H9 (cell line): ENCODE data around the gene DSCAM. TPM values are rescaled to one million over a fixed set of nuclear protein-coding genes. Genes with fewer than 3 reads are reported as not detected.

Experiments
- DNase-seq: peaks from one replicate; pipeline ENCODE4 v3.0.0-alpha.2; 2017
- H2AFZ ChIP-seq: one replicate; pipeline ENCODE4 v1.6.1; 2013; ENCODE audit warnings: mild to moderate bottlenecking, low read length, control low read depth, moderate library complexity
- H2AK5ac ChIP-seq: 2 replicates; pipeline ENCODE4 v1.6.1; 2013; ENCODE audit warnings: low read length, control low read depth, mixed read lengths; ENCODE audit not compliant: insufficient read length
- H2BK120ac ChIP-seq: one replicate; pipeline ENCODE4 v1.6.1; 2013; ENCODE audit warnings: low read depth, mild to moderate bottlenecking, low read length, control low read depth, inconsistent platforms; ENCODE audit not compliant: poor library complexity, severe bottlenecking
- H2BK12ac ChIP-seq: 2 replicates; pipeline ENCODE4 v1.6.1; 2013; ENCODE audit warnings: low read length, control low read depth, mixed read lengths, low read depth; ENCODE audit not compliant: insufficient read length
- H2BK15ac ChIP-seq: 2 replicates; pipeline ENCODE4 v1.6.1; 2013; ENCODE audit warnings: low read depth, low read length, control low read depth
- H2BK20ac ChIP-seq: one replicate; pipeline ENCODE4 v1.6.1; 2013; ENCODE audit warnings: low read depth, mild to moderate bottlenecking, low read length, control low read depth, inconsistent platforms; ENCODE audit not compliant: poor library complexity, severe bottlenecking
- H2BK5ac ChIP-seq: 2 replicates; pipeline ENCODE4 v1.6.1; 2013; ENCODE audit warnings: low read length, control low read depth, mixed read lengths; ENCODE audit not compliant: insufficient read length
- H3K14ac ChIP-seq: 2 replicates; pipeline ENCODE4 v1.6.1; 2013; ENCODE audit warnings: low read length, control low read depth; ENCODE audit not compliant: insufficient read depth
- H3K18ac ChIP-seq: 2 replicates; pipeline ENCODE4 v1.6.1; 2013; ENCODE audit warnings: low read depth, mild to moderate bottlenecking, mixed read lengths, low read length, control low read depth; ENCODE audit not compliant: insufficient read length
- H3K23ac ChIP-seq: 2 replicates; pipeline ENCODE4 v1.6.1; 2013; ENCODE audit warnings: low read length, control low read depth, mixed read lengths, low read depth; ENCODE audit not compliant: insufficient read length
- H3K23me2 ChIP-seq: 2 replicates; pipeline ENCODE4 v1.6.1; 2013; ENCODE audit warnings: low read depth, mild to moderate bottlenecking, mixed read lengths, low read length, control low read depth; ENCODE audit not compliant: insufficient read length, poor library complexity, severe bottlenecking
- H3K27ac ChIP-seq: 2 replicates; pipeline ENCODE4 v1.5.1; 2013; ENCODE audit warnings: low read length, control low read depth, mixed read lengths, low read depth; ENCODE audit not compliant: insufficient read length
- H3K27me3 ChIP-seq: 2 replicates; pipeline ENCODE4 v1.6.1; 2013; ENCODE audit warnings: low read length, control low read depth, inconsistent platforms; ENCODE audit not compliant: insufficient read depth
- H3K4ac ChIP-seq: 2 replicates; pipeline ENCODE4 v1.6.1; 2013; ENCODE audit warnings: low read depth, mild to moderate bottlenecking, control low read depth, inconsistent platforms, low read length, moderate library complexity
- H3K4me1 ChIP-seq: 2 replicates; pipeline ENCODE4 v1.6.1; 2013; ENCODE audit warnings: low read length, control low read depth, inconsistent platforms; ENCODE audit not compliant: insufficient read depth
- H3K4me2 ChIP-seq: 2 replicates; pipeline ENCODE4 v1.6.1; 2013; ENCODE audit warnings: low read length, control low read depth, mixed read lengths; ENCODE audit not compliant: insufficient read length, insufficient read depth
- H3K56ac ChIP-seq: 2 replicates; pipeline ENCODE4 v1.6.1; 2013; ENCODE audit warnings: low read depth, mild to moderate bottlenecking, mixed read lengths, low read length, control low read depth; ENCODE audit not compliant: insufficient read length
- H3K79me1 ChIP-seq: 2 replicates; pipeline ENCODE4 v1.6.1; 2013; ENCODE audit warnings: low read depth, mild to moderate bottlenecking, moderate library complexity, low read length, control low read depth, inconsistent platforms; ENCODE audit not compliant: insufficient read depth, poor library complexity, severe bottlenecking
- H3K79me2 ChIP-seq: 2 replicates; pipeline ENCODE4 v1.6.1; 2013; ENCODE audit warnings: low read length, control low read depth, inconsistent platforms; ENCODE audit not compliant: insufficient read depth
- H3K9ac ChIP-seq: 2 replicates; pipeline ENCODE4 v1.6.1; 2013; ENCODE audit warnings: low read length, control low read depth, mixed read lengths; ENCODE audit not compliant: insufficient read length; ENCODE audit errors: extremely low read depth
- H3K9me3 ChIP-seq: one replicate; pipeline ENCODE4 v1.6.1; 2013; ENCODE audit warnings: low read depth, low read length, inconsistent platforms; ENCODE audit not compliant: control insufficient read depth
- H3T11ph ChIP-seq: one replicate; pipeline ENCODE4 v1.6.1; 2013; ENCODE audit warnings: mild to moderate bottlenecking, low read length, control low read depth, inconsistent platforms
- H4K20me1 ChIP-seq: one replicate; pipeline ENCODE4 v1.6.1; 2013; ENCODE audit not compliant: control insufficient read depth, insufficient read length, insufficient read depth
- H4K5ac ChIP-seq: 2 replicates; pipeline ENCODE4 v1.6.1; 2013; ENCODE audit warnings: low read depth, mild to moderate bottlenecking, mixed read lengths, low read length, control low read depth; ENCODE audit not compliant: insufficient read length
- H4K8ac ChIP-seq: replicated peaks from 2 replicates; pipeline ENCODE4 v1.6.1; 2013; ENCODE audit warnings: low read length, control low read depth, mixed read lengths, low read depth; ENCODE audit not compliant: insufficient read length
- H4K91ac ChIP-seq: 2 replicates; pipeline ENCODE4 v1.6.1; 2013; ENCODE audit warnings: low read depth, mild to moderate bottlenecking, moderate library complexity, mixed read lengths, low read length, control low read depth; ENCODE audit not compliant: insufficient read length
- H3K27ac Mint-ChIP-seq, 3 experiments: 2 replicates in 2 of 3; 3 replicates in 1 of 3; pipeline ENCODE4 v1.8.0; 2020 to 2021; ENCODE audit warnings: mixed read lengths in 3 of 3, mild to moderate bottlenecking in 1 of 3, moderate library complexity in 1 of 3
- H3K27me3 Mint-ChIP-seq: 2 replicates; pipeline ENCODE4 v1.8.0; 2021; ENCODE audit warnings: low read depth, mild to moderate bottlenecking, moderate library complexity, mixed read lengths
- H3K36me3 Mint-ChIP-seq, 3 experiments: 2 replicates in 2 of 3; 3 replicates in 1 of 3; pipeline ENCODE4 v1.8.0; 2020 to 2021; ENCODE audit warnings: low read depth in 3 of 3, mixed read lengths in 3 of 3; ENCODE audit not compliant: insufficient read depth in 1 of 3
- H3K4me1 Mint-ChIP-seq, 2 experiments: 2 replicates each; pipeline ENCODE4 v1.8.0; 2020; ENCODE audit warnings: mixed read lengths in 2 of 2
- H3K4me3 Mint-ChIP-seq, 2 experiments: 2 replicates in 1 of 2; 3 replicates in 1 of 2; pipeline ENCODE4 v1.8.0; 2020 to 2021; ENCODE audit warnings: mild to moderate bottlenecking in 2 of 2, mixed read lengths in 2 of 2, moderate library complexity in 1 of 2
- H3K9me3 Mint-ChIP-seq, 2 experiments: 2 replicates in 1 of 2; 3 replicates in 1 of 2; pipeline ENCODE4 v1.8.0; 2020; ENCODE audit warnings: mild to moderate bottlenecking in 2 of 2, mixed read lengths in 2 of 2, moderate library complexity in 1 of 2
- CTCF ChIP-seq: fragments of 200-600 bp; sonication (generic); conservative IDR thresholded peaks from 3 replicates; pipeline ENCODE4 v1.8.0; 2021; ENCODE audit warnings: antibody characterized with exemption, mild to moderate bottlenecking
- WGBS: extraction: QIAGEN DNeasy Blood & Tissue Kit; methylation state at CpG from one replicate; pipeline ENCODE4 v1.1.7; 2013; ENCODE audit warnings: missing lambda C conversion rate, low lambda C conversion rate, mixed read lengths; ENCODE audit not compliant: insufficient read length; ENCODE audit errors: extremely low coverage; 5-methylcytosine and 5-hydroxymethylcytosine counted together
- total RNA-seq: library from RNA; stranded (reverse); gene quantifications from 2 replicates; pipeline ENCODE4 v1.2.1, GENCODE V29; 2021

The DSCAM gene
- total RNA-seq, 1 experiment from 2014 or later, result 0.17 TPM

- no peak overlapping the region for H3K14ac ChIP-seq
- no peak overlapping the region for H2BK5ac ChIP-seq
- H3K4me1 ChIP-seq, result no peaks in the 10 kb centered on the region
- H2BK15ac ChIP-seq, result no peak overlapping the region
- H3K4ac ChIP-seq, result no peak overlapping the region
- no peak overlapping the region for H3T11ph ChIP-seq
- H3K18ac ChIP-seq, result no peak overlapping the region
- DNase-seq, result no peak
- no peak overlapping the region for H2BK12ac ChIP-seq
- H3K27me3 Mint-ChIP-seq, result no peaks in the 10 kb centered on the region
- no peak overlapping the region for H3K4me2 ChIP-seq
- no CpG with 5 or more reads among the region's 2 CpGs for WGBS
- no peak overlapping the region for H2AK5ac ChIP-seq
- no peaks in the 10 kb centered on the region for H3K9me3 ChIP-seq
- no peaks in the 10 kb centered on the region for H3K23me2 ChIP-seq
- no peak for TF ChIP-seq CTCF
- H3K23ac ChIP-seq, result no peak overlapping the region
- H4K8ac ChIP-seq, result no peak overlapping the region
- H3K27ac Mint-ChIP-seq, result no peak overlapping the region
- H3K56ac ChIP-seq, result no peak overlapping the region
- peaks cover 8 to 16% (median 9%) of the 10 kb centered on the region in 3 experiments for H3K36me3 Mint-ChIP-seq
- H3K27me3 ChIP-seq, result no peaks in the 10 kb centered on the region
- no peaks in the 10 kb centered on the region for H3K4me1 Mint-ChIP-seq
- H3K27ac ChIP-seq, result no peak overlapping the region
- no peak overlapping the region for H2BK20ac ChIP-seq
- H2AFZ ChIP-seq, result no peak overlapping the region
- H3K9ac ChIP-seq, result no peak overlapping the region
- H3K4me3 Mint-ChIP-seq, result no peak overlapping the region
- no peak overlapping the region for H2BK120ac ChIP-seq
- no peaks in the 10 kb centered on the region for H3K79me1 ChIP-seq
- H4K20me1 ChIP-seq, result no peaks in the 10 kb centered on the region
- H4K5ac ChIP-seq, result no peak overlapping the region
- peaks cover 11 to 25% of the 10 kb centered on the region in 2 experiments for H3K9me3 Mint-ChIP-seq
- no peaks in the 10 kb centered on the region for H3K79me2 ChIP-seq
- H4K91ac ChIP-seq, result no peak overlapping the region
These were observed 199.3 kb downstream of the DSCAM start for GRCh38 chr21:40647706-40648105.
